Hypothalamus (tissue), 51 donors: ENCODE measurements around the gene CD96.
"Not testable (repeated sequence)": the region's sequence is repeated elsewhere in the genome, so short reads cannot be mapped to it uniquely, and the experiment has no call there.

Source experiments
- DNase-seq, 51 donors: peaks; one replicate each; lab custom pipeline; 2025; lab: John Stamatoyannopoulos, UW

The CD96 gene

DNA sequence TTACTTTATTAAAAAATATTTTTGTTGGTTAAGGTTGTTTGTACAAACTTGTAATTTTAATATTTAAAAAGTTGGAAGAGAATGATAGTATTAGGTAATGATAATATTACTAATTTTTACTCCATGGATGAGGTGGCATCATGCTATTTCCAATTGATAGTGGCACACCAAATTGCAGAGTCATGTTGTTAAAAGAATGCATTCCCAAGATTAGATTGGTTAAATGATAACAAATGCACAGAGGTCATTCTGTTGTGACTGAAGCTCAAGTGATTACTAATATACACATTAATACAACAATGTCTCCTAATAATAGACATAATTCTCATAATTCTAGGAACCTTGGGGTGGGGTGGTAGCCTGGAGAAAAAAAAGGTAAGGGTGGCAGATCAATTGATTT, 126.3 kb downstream of the CD96 start:
- DNase-seq = no peak

- DNase-seq = peak in 2 of 51 donors; percentile 2 to 32
Observed at GRCh38 chr3:111668888-111669488, 127.0 kb downstream of the CD96 start.

- no peak for DNase-seq
Observed at GRCh38 chr3:111669926-111670630, 128.1 kb downstream of the CD96 start.

DNA sequence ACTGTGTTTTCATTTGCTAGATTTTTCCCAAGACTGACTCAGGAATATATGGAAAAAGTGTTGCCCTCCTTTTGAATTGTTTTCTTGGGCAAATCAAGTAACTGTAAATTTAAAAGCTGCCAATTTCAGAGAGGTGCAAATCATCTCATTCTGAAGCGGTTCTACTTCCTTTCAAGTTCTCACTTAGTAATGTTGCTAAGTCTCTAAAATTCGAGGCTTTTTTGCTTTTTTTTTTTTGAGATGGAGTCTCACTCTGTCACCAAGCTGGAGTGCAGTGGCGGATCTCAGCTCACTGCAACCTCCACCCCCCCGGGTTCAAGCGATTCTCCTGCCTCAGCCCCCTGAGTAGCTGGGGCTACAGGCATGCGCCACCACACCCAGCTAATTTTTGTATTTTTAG, 130.5 kb downstream of the CD96 start:
- DNase-seq = not testable (repeated sequence)

- no peak for DNase-seq
Observed at GRCh38 chr3:111675846-111676210, 133.8 kb downstream of the CD96 start.

DNA sequence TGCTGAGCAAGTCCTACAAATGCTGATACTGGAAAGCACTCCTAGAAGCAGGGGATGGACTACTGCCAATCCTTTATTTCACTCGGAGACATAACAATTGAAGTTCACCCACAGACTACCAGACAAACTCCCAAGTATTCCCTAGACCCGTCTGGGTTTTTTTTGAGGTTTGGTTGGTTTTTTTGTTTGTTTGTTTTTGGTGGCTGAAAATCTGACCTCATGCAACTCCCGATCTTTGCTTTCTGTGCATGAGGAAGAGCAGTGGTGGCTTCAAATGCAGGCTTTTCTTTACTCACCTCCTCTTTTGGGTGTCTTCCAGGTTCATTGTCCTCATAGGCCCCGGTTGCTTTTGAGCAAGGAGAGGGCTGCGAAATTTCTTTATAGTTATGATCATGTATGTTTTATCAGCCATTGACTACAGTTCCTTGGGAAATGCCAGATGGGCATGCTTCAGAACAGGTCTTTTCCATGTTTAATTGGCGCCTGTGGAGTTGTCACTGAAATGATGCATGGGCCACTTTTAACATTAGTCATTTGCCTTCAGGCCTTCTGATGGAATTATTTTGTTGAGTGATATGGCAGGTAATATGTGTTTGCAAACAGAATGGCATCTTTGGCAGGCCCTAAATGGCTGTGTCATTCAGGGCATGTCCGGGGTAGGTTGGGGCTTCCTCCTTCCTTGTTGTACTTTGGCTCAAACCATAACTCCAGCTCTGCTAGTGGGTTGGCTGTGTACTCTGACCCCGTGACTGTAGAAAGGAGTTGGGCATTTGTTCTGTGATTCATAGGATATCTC, 134.4 kb downstream of the CD96 start:
- no peak for DNase-seq

DNA sequence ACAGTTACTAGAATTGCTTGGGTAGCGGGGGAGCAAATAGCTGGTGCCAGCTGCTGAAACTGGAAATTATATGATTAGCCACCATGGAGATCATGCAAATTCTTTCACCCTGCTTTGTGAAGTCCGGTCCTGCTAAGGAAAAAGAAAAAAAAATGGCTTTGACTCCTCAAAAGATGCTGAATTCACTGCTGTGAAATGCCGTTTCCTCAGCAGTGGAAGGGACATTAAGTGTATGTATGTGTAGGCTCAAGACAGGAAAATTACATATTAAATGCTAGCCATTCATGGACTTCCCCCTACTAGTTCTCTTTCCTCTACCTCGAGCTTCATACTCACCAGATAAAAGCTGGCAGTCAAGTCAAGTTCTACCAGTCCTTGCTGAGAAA, 135.0 kb downstream of the CD96 start:
- no peak for DNase-seq

- DNase-seq = no peak
Observed at GRCh38 chr3:111681661-111682426, 139.8 kb downstream of the CD96 start.

- DNase-seq = no peak
Observed at GRCh38 chr3:111684640-111685039, 142.6 kb downstream of the CD96 start.

GRCh38 chr3:111688190-111688800, 146.3 kb downstream of the CD96 start:
- DNase-seq = no peak

DNA sequence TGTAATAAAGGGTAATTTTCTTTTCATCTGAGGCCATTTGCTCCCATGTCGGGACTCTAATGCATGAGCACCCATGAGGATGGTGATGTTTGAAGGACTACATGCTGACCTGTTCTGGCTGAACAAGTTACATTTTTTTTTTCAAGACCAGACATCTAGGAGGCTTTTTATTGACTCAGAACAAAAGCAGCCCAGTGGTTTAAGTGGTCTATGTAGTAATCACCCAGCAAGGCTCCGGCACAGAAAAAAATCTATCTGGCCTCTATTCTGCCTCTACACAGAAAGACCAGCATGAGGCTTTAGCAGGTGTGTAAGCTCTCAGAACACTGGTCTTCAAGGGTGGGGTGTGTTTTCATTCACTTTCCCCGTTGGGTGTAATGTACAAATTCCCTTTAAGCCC, 148.2 kb downstream of the CD96 start:
- DNase-seq = no peak

DNA sequence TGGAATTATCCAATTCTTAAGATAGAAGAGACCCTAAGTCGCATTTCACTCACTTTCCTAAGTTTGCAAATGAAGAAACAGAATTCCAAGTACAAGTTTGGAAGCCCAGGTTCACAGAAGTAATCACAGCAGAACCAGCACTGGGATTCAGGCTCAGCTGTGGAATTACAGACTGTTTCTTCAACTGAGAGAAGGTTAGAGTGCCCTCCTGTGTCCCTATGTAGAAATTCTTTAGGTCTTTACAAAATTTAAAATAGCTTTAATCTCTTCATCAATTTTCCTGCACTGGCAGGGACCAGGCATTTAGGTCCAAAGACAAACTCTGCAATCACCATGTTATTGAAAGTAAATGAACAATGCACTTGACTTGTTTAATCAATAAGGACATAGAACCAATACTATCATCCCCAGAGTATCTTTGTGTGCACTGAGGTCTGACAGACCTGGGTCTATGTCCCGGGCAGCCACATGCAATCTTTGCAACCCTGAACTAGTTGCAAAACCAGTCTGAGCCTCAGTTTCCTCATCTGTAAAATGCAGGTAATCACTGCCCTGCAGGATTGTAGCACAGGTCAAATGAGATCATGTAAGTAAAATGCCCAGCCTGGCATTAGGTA, 149.4 kb downstream of the CD96 start:
- DNase-seq = peak in 1 of 51 donors; percentile 23

GRCh38 chr3:111692593-111693552, 150.9 kb downstream of the CD96 start:
- DNase-seq = peak in 1 of 51 donors; percentile 5

GRCh38 chr3:111694471-111694870, 152.5 kb downstream of the CD96 start:
- DNase-seq = no peak

- DNase-seq = no peak
Observed at GRCh38 chr3:111695636-111696117, 153.7 kb downstream of the CD96 start.

DNA sequence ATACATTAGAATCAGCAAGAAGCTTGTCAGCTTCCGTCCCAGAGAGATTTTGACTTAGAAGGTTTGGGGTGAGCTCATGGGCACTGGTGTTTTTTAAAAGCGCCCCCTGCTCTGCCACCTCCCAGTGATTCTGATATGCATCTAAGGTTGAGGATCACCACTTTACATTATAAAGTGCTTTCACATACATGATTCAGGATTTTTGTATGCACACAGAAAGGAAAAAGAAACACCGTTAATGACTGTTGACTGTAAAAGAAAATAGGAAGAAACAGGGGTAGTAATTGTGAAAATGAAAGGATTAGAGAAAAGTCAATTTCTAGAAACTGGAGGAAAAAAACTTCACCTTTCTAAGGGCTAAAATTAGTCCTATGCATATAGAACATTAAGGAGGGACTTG, 158.1 kb downstream of the CD96 start:
- no peak for DNase-seq

DNA sequence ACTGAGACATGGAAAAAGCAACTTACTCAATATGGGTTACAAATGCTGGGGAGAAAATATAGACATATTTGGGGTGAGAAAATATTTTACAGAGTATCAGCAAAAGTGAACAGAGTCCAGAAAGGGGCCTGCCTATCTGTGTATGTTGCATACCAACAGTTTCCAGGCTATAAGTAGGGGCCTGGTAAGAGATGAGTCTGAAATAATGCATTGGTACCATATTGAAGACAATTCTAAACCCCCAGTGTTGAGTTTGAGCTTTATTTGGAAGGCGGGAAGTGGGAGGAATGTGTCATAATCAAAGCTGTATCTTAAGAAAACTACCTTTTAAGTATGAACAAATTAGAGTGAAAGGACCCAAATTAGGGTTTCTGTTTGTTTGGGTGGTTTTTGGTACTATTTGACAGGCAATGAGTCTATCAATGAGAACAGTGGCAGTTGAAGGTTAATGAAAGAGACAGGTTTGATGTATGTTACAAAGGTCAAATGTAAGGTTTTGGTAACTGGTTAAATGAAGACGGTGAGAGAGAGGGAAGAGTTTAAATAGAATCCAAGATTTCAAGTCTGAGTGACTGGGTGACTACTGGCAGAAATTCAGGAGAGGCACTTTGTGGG, 159.4 kb downstream of the CD96 start:
- DNase-seq = no peak
